Loucy (cell line): ENCODE data around the gene ARG2.

Experiments used
- CTCF ChIP-seq: fragments of 200-600 bp; sonication (generic); conservative IDR thresholded peaks from 2 replicates; pipeline ENCODE4 v1.5.1; 2014; ENCODE audit warnings: mild to moderate bottlenecking, antibody characterized with exemption, low read length
- EZH2phosphoT487 ChIP-seq: fragments of 200-600 bp; IDR thresholded peaks from 2 replicates; pipeline ENCODE4 v1.6.1; 2018; ENCODE audit warnings: antibody characterized with exemption, mild to moderate bottlenecking, moderate library complexity, borderline replicate concordance

DNA sequence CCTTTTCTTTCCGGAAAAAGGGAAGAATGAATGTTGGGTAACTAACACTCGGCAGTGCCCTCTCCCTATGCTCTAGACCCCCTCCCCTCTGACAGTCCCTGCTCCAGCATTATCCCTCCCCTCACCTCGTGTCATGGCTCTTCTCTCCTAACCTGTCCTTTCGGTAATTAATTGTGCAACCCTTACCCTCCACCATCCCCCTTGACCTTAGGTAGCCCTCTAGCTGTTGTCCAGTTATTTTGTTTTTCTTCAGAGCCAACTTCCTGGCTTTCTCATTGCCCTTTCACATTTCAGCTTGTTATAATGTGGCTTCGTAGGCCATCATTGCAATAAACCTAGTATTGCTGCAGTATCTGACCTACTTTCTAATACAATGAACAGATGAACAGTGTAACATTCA lies 11.2 kb downstream of the ARG2 start:
- TF ChIP-seq CTCF (no peak), EZH2phosphoT487 (no peak)
